Fibroblast of lung (primary cell): ENCODE measurements around the gene ABCG4. TPM values are rescaled to one million over a fixed set of nuclear protein-coding genes. Genes with fewer than 3 reads are reported as not detected.
A peak's percentile ranks its signal among the peaks of the same experiment; 100 is the strongest.
"Not testable (repeated sequence)": the region's sequence is repeated elsewhere in the genome, so short reads cannot be mapped to it uniquely, and the experiment has no call there.

Experiments
- DNase-seq, 2 donors: peaks; one replicate each; pipeline versions ENCODE4 v3.0.0 to v3.0.0-alpha.2; 2010; ENCODE audit warnings: low read depth in 2 of 2
- H2AFZ ChIP-seq: 2 replicates; pipeline ENCODE4 v1.5.1; 2012; ENCODE audit warnings: low read length, control low read depth, inconsistent platforms
- H3K27ac ChIP-seq: 2 replicates; pipeline ENCODE4 v1.5.1; 2011; ENCODE audit warnings: low read length, control low read depth; ENCODE audit not compliant: insufficient read depth
- H3K27me3 ChIP-seq: 2 replicates; pipeline ENCODE4 v1.5.1; 2011; ENCODE audit warnings: mild to moderate bottlenecking, low read length; ENCODE audit not compliant: control insufficient read depth, insufficient read depth
- H3K36me3 ChIP-seq: 2 replicates; pipeline ENCODE4 v1.5.1; 2011; ENCODE audit warnings: low read length; ENCODE audit not compliant: control insufficient read depth, insufficient read depth
- H3K4me1 ChIP-seq: 2 replicates; pipeline ENCODE4 v1.5.1; 2011; ENCODE audit warnings: low read length; ENCODE audit not compliant: control insufficient read depth, insufficient read depth; ENCODE audit errors: extremely low read depth
- H3K4me2 ChIP-seq: 2 replicates; pipeline ENCODE4 v1.5.1; 2011; ENCODE audit warnings: low read length, control low read depth; ENCODE audit not compliant: insufficient read depth; ENCODE audit errors: extremely low read depth
- H3K4me3 ChIP-seq, 4 experiments: fragments of 200-600 bp in 1 of 4; sonication (generic) in 1 of 4; replicated peaks in 1 of 4; 2 replicates each; pipeline ENCODE4 v1.5.1; 2011 to 2016; ENCODE audit warnings: low read length in 4 of 4, low read depth in 3 of 4, mild to moderate bottlenecking in 3 of 4, control low read depth in 2 of 4, inconsistent platforms in 1 of 4, mixed read lengths in 1 of 4; ENCODE audit not compliant: insufficient read depth in 1 of 4; ENCODE audit errors: control extremely low read depth in 1 of 4
- H3K79me2 ChIP-seq: 2 replicates; pipeline ENCODE4 v1.5.1; 2012; ENCODE audit warnings: mild to moderate bottlenecking, low read length, inconsistent platforms; ENCODE audit not compliant: control insufficient read depth, insufficient read depth
- H3K9ac ChIP-seq: 2 replicates; pipeline ENCODE4 v1.5.1; 2011; ENCODE audit warnings: mild to moderate bottlenecking, low read length, control low read depth; ENCODE audit not compliant: insufficient read depth
- H3K9me3 ChIP-seq: 2 replicates; pipeline ENCODE4 v1.5.1; 2012; ENCODE audit warnings: low read depth, low read length; ENCODE audit not compliant: control insufficient read depth, insufficient read depth
- H4K20me1 ChIP-seq: 2 replicates; pipeline ENCODE4 v1.5.1; 2011; ENCODE audit warnings: low read length; ENCODE audit not compliant: control insufficient read depth, insufficient read depth; ENCODE audit errors: extremely low read depth
- EZH2 ChIP-seq: IDR thresholded peaks from 2 replicates; pipeline ENCODE4 v1.5.1; 2012; ENCODE audit warnings: low read length, control low read depth, mild to moderate bottlenecking; ENCODE audit errors: missing control alignments
- polyA plus RNA-seq, 2 donors: library from polyadenylated mRNA; depleted of rRNA in 1 of 2; stranded (reverse) in 1 of 2; unstranded in 1 of 2; fragments of >200 nt; gene quantifications; 2 replicates each; pipeline ENCODE4 v1.2.1, GENCODE V29; 2011 to 2012; ENCODE audit warnings: missing spikeins in 1 of 2
- total RNA-seq: library from RNA; depleted of rRNA; stranded (reverse); fragments of >200 nt; gene quantifications from 2 replicates; pipeline ENCODE4 v1.2.1, GENCODE V29; 2014
- TF ChIP-seq, protein P1 (sequence below), 2 donors: IDR thresholded peaks in 1 of 2; conservative IDR thresholded peaks in 1 of 2; 1 replicate in 1 of 2; 2 replicates in 1 of 2; pipeline ENCODE4 v1.5.1; 2011 to 2012; ENCODE audit warnings: low read length in 2 of 2, control low read depth in 1 of 2, inconsistent platforms in 1 of 2, low read depth in 1 of 2, mild to moderate bottlenecking in 1 of 2

Gene ABCG4
- total and polyA plus RNA-seq, 2 donors (not counting 1 experiment from before 2014, with no cell fraction given): 0.12 to 0.17 TPM

DNA sequence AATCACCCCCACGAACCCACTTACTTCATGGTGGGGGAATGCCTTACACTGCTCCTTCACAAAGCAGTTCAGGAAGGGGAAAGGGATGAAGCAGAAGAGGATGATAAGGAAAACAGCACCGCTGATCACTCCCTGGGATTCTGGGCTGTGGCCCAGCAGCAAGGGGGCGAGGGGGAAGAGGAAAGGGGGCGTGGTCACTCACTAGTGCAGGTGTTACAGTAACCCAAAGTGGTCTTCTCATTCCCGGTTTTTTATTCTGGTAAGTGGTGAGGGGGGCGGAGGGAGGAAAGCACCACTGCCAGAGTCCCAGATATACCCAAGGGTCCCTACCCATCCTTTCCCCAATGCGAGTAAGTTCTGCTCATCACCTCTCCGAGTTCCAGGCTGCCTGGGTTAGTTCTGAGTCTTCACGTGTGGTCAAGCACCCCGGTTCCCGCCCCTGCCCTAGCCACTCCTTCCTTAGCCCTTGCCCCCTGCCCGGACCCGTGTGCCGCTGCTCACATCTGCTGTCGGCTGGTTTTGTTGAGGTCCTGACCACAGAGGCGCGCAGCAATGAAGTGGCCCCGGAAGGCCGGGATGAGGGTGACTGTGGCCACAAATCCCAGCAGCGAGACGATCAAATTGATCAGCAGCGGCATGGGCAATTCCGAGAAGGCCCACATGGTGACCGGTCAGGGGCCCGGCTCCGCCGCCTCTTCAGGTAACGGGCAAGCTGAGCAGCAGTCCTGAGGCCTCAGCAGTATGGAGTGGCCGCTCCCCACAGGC is 47.7 kb upstream of the ABCG4 start:
- no peak for DNase-seq
- H3K79me2 ChIP-seq: peaks cover 18% of the 10 kb centered on the region

DNA sequence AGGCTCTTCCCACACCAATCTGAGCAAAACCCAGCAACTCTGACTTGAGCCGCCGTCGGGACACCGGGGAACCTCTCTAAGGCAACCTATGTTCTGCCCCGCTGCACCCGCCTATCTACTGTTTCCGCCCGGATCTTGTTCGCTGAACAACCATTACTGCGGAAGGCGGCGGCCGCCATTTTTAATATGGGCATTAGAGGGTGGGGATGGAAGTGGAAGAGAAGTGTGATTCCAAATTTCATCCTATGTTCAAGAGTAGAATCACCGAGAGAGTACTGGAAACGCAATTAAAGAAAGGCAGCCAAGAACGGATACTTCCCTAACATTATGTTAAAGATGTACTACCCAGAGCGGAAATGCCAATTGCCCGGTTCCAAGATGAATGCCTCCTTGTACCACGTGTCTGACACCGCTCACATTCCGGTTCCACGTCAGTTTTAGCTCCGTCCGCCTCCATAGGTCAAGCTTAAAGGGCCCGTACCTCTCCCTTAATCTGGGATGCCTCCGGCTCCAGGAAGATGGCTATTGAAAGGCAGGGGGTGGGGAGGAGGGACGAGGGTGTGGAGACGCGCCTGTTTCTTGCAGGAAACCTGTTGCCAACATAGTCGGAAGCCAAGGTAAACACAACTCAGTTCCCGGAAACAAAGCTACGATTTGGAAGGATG is 47.0 kb upstream of the ABCG4 start, which contains the start of gene DPAGT1:
Gene DPAGT1 (minus strand): TSS at position 95 of the 665 bp plus-strand sequence. CDS start 198 bp downstream, outside the sequence.
- peak within 1 kb of the TSS; percentile 82 for H2AFZ ChIP-seq
- peak within 1 kb of the TSS; percentile 71 to 90 (median 86) for H3K4me3 ChIP-seq
- no peaks in the 10 kb centered on the region for H4K20me1 ChIP-seq
- H3K79me2 ChIP-seq: peaks cover 18% of the 10 kb centered on the region
- H3K27me3 ChIP-seq: no peaks in the 10 kb centered on the region
- H3K4me1 ChIP-seq: peaks cover 14% of the 10 kb centered on the region
- peak within 1 kb of the TSS; percentile 96 for H3K27ac ChIP-seq
- peaks cover 9% of the 10 kb centered on the region for H3K36me3 ChIP-seq
- DNase-seq: peak; percentile 97 to 98
- H3K9ac ChIP-seq: peak within 1 kb of the TSS; percentile 79
- TF ChIP-seq, protein P1, sequence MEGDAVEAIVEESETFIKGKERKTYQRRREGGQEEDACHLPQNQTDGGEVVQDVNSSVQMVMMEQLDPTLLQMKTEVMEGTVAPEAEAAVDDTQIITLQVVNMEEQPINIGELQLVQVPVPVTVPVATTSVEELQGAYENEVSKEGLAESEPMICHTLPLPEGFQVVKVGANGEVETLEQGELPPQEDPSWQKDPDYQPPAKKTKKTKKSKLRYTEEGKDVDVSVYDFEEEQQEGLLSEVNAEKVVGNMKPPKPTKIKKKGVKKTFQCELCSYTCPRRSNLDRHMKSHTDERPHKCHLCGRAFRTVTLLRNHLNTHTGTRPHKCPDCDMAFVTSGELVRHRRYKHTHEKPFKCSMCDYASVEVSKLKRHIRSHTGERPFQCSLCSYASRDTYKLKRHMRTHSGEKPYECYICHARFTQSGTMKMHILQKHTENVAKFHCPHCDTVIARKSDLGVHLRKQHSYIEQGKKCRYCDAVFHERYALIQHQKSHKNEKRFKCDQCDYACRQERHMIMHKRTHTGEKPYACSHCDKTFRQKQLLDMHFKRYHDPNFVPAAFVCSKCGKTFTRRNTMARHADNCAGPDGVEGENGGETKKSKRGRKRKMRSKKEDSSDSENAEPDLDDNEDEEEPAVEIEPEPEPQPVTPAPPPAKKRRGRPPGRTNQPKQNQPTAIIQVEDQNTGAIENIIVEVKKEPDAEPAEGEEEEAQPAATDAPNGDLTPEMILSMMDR (conservative IDR thresholded peaks at IDR 0.05 in 1 of 2, IDR thresholded peaks at IDR 0.05 in 1 of 2; ENCODE audit: low read depth in 1 of 2, low read length in 2 of 2): no peak
- H3K4me2 ChIP-seq: peak within 1 kb of the TSS; percentile 99
- H3K9me3 ChIP-seq: no peaks in the 10 kb centered on the region

More for the DNA sequence above, 47.7 kb upstream of the ABCG4 start:
- Histone ChIP-seq H3K36me3 (peaks cover 9% of the 10 kb centered on the region), H3K4me1 (peaks cover 10% of the 10 kb centered on the region), H4K20me1 (no peaks in the 10 kb centered on the region), H3K9ac (peak overlapping the region; percentile 79), H3K27ac (peak overlapping the region; percentile 96), H3K4me3 (peak overlapping the region; percentile 71 to 90 (median 86)), H3K4me2 (peak overlapping the region; percentile 99), H2AFZ (peak overlapping the region; percentile 77), H3K9me3 (no peaks in the 10 kb centered on the region), H3K27me3 (no peaks in the 10 kb centered on the region)
- TF ChIP-seq EZH2: no peak
- TF ChIP-seq, protein P1 (conservative IDR thresholded peaks at IDR 0.05 in 1 of 2, IDR thresholded peaks at IDR 0.05 in 1 of 2; ENCODE audit: low read depth in 1 of 2, low read length in 2 of 2): no peak

DNA sequence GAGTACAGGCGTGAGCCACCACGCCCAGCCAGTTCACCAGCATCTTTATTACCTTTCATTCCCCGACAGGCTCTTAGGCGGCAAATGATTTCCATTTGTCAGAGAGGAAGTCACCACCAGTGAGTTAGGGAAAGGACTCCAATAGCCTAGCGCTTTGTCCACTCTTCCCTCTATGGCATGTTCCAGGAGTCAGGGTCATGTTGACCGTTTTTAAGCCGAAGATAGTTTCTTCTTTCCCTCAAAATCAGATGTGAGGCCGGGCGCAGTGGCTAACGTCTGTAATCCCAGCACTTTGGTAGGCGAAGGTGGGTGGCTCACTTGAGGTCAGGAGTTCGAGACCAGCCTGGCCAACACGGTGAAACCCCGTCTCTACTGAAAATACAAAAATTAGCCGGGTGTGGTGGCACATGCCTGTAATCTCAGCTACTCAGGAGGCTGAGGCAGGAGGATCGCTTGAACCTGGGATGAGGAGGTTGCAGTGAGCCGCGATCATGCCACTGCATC is 45.6 kb upstream of the ABCG4 start:
- Histone ChIP-seq H3K4me2 (peak overlapping the region; percentile 58), H3K79me2 (peaks cover 22% of the 10 kb centered on the region), H3K4me3 (peak overlapping the region in 1 of 4 experiments; percentile 83), H3K27ac (peak overlapping the region; percentile 96), H3K4me1 (peaks cover 15% of the 10 kb centered on the region)
- not testable (repeated sequence) for H2AFZ ChIP-seq, H3K27me3 ChIP-seq, H3K9ac ChIP-seq, H3K36me3 ChIP-seq, H3K9me3 ChIP-seq, H4K20me1 ChIP-seq, DNase-seq
